Upper lobe of left lung (tissue), 4 donors: ENCODE results near the gene ANKDD1B.

ENCODE experiments used
- CTCF ChIP-seq, 6 experiments: fragments of 450-650 bp in 4 of 6; fragments of 200-600 bp in 2 of 6; sonication (generic) in 2 of 6; IDR thresholded peaks; one replicate each; pipeline ENCODE4 v1.5.1; 2016 to 2019; ENCODE audit warnings: antibody characterized with exemption in 6 of 6
- EP300 ChIP-seq, 4 donors: sonication (generic); formaldehyde crosslinking; IDR thresholded peaks; one replicate each; pipeline ENCODE4 v1.5.1; 2017; ENCODE audit warnings: antibody characterized with exemption in 4 of 4, control low read depth in 2 of 4
- POLR2A ChIP-seq, 4 donors: fragments of 450-650 bp; IDR thresholded peaks; one replicate each; pipeline ENCODE4 v1.5.1; 2016 to 2017; ENCODE audit warnings: antibody characterized with exemption in 4 of 4, mild to moderate bottlenecking in 2 of 4

- no peak for TF ChIP-seq EP300 (IDR thresholded peaks at IDR 0.05)
- TF ChIP-seq CTCF (IDR thresholded peaks at IDR 0.05) = no peak
- TF ChIP-seq POLR2A (IDR thresholded peaks at IDR 0.05) = no peak
Observed at GRCh38 chr5:75716715-75717081, 105.4 kb downstream of the ANKDD1B start.
